Fibroblast of lung (primary cell): ENCODE measurements around the gene SUFU.

ENCODE experiments used
- CTCF ChIP-seq, 2 donors: IDR thresholded peaks in 1 of 2; conservative IDR thresholded peaks in 1 of 2; 1 replicate in 1 of 2; 2 replicates in 1 of 2; pipeline ENCODE4 v1.5.1; 2011 to 2012; ENCODE audit warnings: low read length in 2 of 2, control low read depth in 1 of 2, inconsistent platforms in 1 of 2, low read depth in 1 of 2, mild to moderate bottlenecking in 1 of 2
- EZH2 ChIP-seq: IDR thresholded peaks from 2 replicates; pipeline ENCODE4 v1.5.1; 2012; ENCODE audit warnings: low read length, control low read depth, mild to moderate bottlenecking; ENCODE audit errors: missing control alignments

GRCh38 chr10:102475451-102476040 lies 28.2 kb upstream of the SUFU start:
- no peak for TF ChIP-seq CTCF (conservative IDR thresholded peaks at IDR 0.05 in 1 of 2, IDR thresholded peaks at IDR 0.05 in 1 of 2; ENCODE audit: low read depth in 1 of 2, low read length in 2 of 2)
- no peak for TF ChIP-seq EZH2
